Liver (tissue), 3 donors: ENCODE data around the gene GAN.

Source experiments
- FOXA1 ChIP-seq: IDR thresholded peaks from 2 replicates; pipeline ENCODE4 v1.6.1; 2016; ENCODE audit warnings: antibody characterized with exemption
- GABPA ChIP-seq, 2 donors: IDR thresholded peaks in 1 of 2; conservative IDR thresholded peaks in 1 of 2; 2 replicates each; pipeline ENCODE4 v1.6.1; 2016; ENCODE audit warnings: antibody characterized with exemption in 2 of 2, mild to moderate bottlenecking in 1 of 2, moderate library complexity in 1 of 2
- RAD21 ChIP-seq, 2 donors: IDR thresholded peaks; 2 replicates each; pipeline ENCODE4 v1.6.1; 2016; ENCODE audit warnings: antibody characterized with exemption in 2 of 2, mild to moderate bottlenecking in 2 of 2
- YY1 ChIP-seq: IDR thresholded peaks from 2 replicates; pipeline ENCODE4 v1.6.1; 2016; ENCODE audit warnings: antibody characterized with exemption, mild to moderate bottlenecking
- TF ChIP-seq, protein P1 (sequence below): fragments of 150-350 bp; IDR thresholded peaks from 2 replicates; pipeline ENCODE4 v1.5.1; 2017; ENCODE audit warnings: improper control_type of control experiment, low read depth, low read length; ENCODE audit not compliant: missing input control
- TF ChIP-seq, protein P2 (sequence below): IDR thresholded peaks from 2 replicates; pipeline ENCODE4 v1.6.1; 2016; ENCODE audit warnings: antibody characterized with exemption
- TF ChIP-seq, protein P3 (sequence below): IDR thresholded peaks from 2 replicates; pipeline ENCODE4 v1.6.1; 2016; ENCODE audit warnings: antibody characterized with exemption
- donor health status: healthy.
- donor health status: healthy.

DNA sequence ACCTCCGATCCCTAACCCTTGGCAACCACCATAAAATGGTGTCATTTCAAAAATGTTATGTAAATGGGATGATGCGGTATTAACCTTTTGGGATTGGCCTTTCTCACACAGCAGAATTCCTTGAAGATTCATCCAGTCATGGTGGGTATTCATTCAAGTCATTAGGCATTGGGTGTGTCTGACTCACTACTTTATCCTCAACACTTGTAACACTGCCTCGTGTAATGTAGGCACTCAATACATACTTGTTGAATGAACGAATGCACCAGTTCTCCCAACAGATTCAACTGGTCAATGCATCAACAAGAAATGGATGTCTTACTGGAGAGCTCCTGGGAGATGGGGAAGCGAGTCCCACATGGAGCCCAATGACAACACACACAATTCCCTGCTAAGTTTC lies 21.8 kb upstream of the GAN start:
- TF ChIP-seq, protein P1, sequence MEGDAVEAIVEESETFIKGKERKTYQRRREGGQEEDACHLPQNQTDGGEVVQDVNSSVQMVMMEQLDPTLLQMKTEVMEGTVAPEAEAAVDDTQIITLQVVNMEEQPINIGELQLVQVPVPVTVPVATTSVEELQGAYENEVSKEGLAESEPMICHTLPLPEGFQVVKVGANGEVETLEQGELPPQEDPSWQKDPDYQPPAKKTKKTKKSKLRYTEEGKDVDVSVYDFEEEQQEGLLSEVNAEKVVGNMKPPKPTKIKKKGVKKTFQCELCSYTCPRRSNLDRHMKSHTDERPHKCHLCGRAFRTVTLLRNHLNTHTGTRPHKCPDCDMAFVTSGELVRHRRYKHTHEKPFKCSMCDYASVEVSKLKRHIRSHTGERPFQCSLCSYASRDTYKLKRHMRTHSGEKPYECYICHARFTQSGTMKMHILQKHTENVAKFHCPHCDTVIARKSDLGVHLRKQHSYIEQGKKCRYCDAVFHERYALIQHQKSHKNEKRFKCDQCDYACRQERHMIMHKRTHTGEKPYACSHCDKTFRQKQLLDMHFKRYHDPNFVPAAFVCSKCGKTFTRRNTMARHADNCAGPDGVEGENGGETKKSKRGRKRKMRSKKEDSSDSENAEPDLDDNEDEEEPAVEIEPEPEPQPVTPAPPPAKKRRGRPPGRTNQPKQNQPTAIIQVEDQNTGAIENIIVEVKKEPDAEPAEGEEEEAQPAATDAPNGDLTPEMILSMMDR, result no peak
- no peak for TF ChIP-seq RAD21 (IDR thresholded peaks at IDR 0.05)
- TF ChIP-seq, protein P2, sequence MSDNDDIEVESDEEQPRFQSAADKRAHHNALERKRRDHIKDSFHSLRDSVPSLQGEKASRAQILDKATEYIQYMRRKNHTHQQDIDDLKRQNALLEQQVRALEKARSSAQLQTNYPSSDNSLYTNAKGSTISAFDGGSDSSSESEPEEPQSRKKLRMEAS, result no peak
- TF ChIP-seq GABPA (IDR thresholded peaks at IDR 0.05 in 1 of 2, conservative IDR thresholded peaks at IDR 0.05 in 1 of 2), result no peak
- TF ChIP-seq FOXA1, result no peak
- TF ChIP-seq, protein P3, sequence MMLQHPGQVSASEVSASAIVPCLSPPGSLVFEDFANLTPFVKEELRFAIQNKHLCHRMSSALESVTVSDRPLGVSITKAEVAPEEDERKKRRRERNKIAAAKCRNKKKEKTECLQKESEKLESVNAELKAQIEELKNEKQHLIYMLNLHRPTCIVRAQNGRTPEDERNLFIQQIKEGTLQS, result no peak
- no peak for TF ChIP-seq YY1
